Measurements from ENCODE around the gene KNDC1.

DNA sequence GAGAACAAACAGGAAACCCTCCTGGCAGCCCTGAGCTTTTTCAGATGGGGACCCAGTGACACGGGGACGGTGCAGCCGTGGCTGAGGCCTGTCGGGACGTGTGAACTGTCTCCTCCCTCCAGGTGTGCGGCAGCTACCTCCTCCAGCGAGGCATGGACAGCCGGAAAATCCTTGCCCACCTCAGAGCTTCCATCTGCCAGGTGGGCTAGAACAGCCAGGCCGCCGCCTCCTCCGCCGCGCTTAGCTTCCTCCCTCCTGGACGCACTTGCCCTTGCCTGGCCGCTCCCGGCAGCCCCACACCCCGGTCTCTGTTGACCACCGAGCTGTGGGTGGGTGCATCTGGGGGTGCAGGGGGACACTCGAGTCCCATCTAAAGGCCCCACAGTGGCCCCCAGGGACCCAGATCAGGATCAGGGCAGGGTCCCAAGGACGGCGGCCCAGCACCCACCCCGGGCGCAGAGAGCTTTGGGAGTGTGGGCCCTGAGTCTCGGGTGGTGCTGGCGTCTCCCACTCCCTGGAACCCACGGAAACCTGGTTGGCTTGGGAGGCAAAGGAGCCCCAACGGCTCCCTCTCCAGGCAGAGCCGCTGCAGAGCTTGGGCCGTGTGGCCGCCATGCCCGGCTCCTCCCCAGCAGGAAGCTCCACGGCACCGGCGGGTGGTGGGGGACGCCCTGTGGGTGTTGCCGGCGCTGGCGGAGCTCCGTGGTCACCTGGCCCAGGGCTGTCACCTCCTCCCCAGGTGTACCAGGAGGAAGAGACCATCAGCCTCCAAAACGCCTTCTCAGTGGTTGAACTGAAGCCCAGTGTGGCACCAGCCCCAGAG, 37.1 kb downstream of the KNDC1 start:
- TF ChIP-seq MXI1 (conservative IDR thresholded peaks at IDR 0.05; ENCODE audit: poor library complexity, severe bottlenecking) = no peak
- no peak for TF ChIP-seq EP300 (conservative IDR thresholded peaks at IDR 0.05; ENCODE audit: poor library complexity, severe bottlenecking)
- no peak for TF ChIP-seq EZH2 (IDR thresholded peaks at IDR 0.05; ENCODE audit: borderline replicate concordance, insufficient read depth, low read length, poor library complexity, severe bottlenecking)
- TF ChIP-seq RAD21 (conservative IDR thresholded peaks at IDR 0.05) = no peak
- no peak for TF ChIP-seq POLR2AphosphoS5 (IDR thresholded peaks at IDR 0.05)
- TF ChIP-seq, protein P1, sequence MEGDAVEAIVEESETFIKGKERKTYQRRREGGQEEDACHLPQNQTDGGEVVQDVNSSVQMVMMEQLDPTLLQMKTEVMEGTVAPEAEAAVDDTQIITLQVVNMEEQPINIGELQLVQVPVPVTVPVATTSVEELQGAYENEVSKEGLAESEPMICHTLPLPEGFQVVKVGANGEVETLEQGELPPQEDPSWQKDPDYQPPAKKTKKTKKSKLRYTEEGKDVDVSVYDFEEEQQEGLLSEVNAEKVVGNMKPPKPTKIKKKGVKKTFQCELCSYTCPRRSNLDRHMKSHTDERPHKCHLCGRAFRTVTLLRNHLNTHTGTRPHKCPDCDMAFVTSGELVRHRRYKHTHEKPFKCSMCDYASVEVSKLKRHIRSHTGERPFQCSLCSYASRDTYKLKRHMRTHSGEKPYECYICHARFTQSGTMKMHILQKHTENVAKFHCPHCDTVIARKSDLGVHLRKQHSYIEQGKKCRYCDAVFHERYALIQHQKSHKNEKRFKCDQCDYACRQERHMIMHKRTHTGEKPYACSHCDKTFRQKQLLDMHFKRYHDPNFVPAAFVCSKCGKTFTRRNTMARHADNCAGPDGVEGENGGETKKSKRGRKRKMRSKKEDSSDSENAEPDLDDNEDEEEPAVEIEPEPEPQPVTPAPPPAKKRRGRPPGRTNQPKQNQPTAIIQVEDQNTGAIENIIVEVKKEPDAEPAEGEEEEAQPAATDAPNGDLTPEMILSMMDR (IDR thresholded peaks at IDR 0.05; ENCODE audit: poor library complexity, severe bottlenecking) = no peak
